IMR-90 (cell line): ENCODE data around the gene FAM72D. TPM values are rescaled to one million over a fixed set of nuclear protein-coding genes. Genes with fewer than 3 reads are reported as not detected.
"Not testable (repeated sequence)": the region's sequence is repeated elsewhere in the genome, so short reads cannot be mapped to it uniquely, and the experiment has no call there.

Experiments
- ATAC-seq: fragments of 200-7000 bp; cut with Tn5 transposase; 2 replicates; pipeline ENCODE4 v1.9.1; 2020; ENCODE audit warnings: low read depth, mild to moderate bottlenecking, moderate library complexity
- BruUV-seq: library from RNA; stranded (reverse); fragments of 400-500 nt; replicated peaks from 2 replicates; lab custom pipeline; 2021; lab: Mats Ljungman, UMichigan
- CTCF ChIA-PET: fragments of 300-600 bp; formaldehyde crosslinking; extraction: SDS; loops from one replicate; lab custom pipeline; 2021; ENCODE audit warnings: antibody characterized with exemption; lab: Yijun Ruan, JAX
- POLR2A ChIA-PET: fragments of 300-600 bp; sonication (Branson Sonifier 250); formaldehyde crosslinking; loops from one replicate; lab custom pipeline; 2022; ENCODE audit warnings: antibody characterized with exemption; ENCODE audit not compliant: unreplicated experiment; lab: Charles Lee
- DNase-seq: peaks from one replicate; pipeline ENCODE4 v3.0.0; 2013
- H2AFZ ChIP-seq: replicated peaks from 2 replicates; pipeline ENCODE3; 2013; ENCODE audit warnings: low read length, mild to moderate bottlenecking; ENCODE audit not compliant: poor library complexity
- H2AK5ac ChIP-seq: 2 replicates; pipeline ENCODE4 v1.6.1; 2013; ENCODE audit warnings: low read depth, low read length, inconsistent platforms
- H2AK9ac ChIP-seq: replicated peaks from 2 replicates; pipeline ENCODE3; 2013; ENCODE audit warnings: mild to moderate bottlenecking, low read depth, low read length, moderate library complexity; ENCODE audit not compliant: poor library complexity
- H2BK120ac ChIP-seq: 2 replicates; pipeline ENCODE4 v1.6.1; 2013; ENCODE audit warnings: low read depth, low read length, inconsistent platforms
- H2BK15ac ChIP-seq: 3 replicates; pipeline ENCODE4 v1.6.1; 2013; ENCODE audit warnings: low read depth, low read length, inconsistent platforms
- H2BK20ac ChIP-seq: 2 replicates; pipeline ENCODE4 v1.6.1; 2013; ENCODE audit warnings: low read depth, mild to moderate bottlenecking, inconsistent platforms, low read length, moderate library complexity
- H2BK5ac ChIP-seq: 2 replicates; pipeline ENCODE4 v1.6.1; 2013; ENCODE audit warnings: mild to moderate bottlenecking, low read depth, low read length, inconsistent platforms; ENCODE audit not compliant: poor library complexity, severe bottlenecking
- H3K14ac ChIP-seq: replicated peaks from 2 replicates; pipeline ENCODE4 v1.6.1; 2013; ENCODE audit warnings: low read depth, low read length, inconsistent platforms
- H3K18ac ChIP-seq: 2 replicates; pipeline ENCODE4 v1.6.1; 2013; ENCODE audit warnings: low read depth, low read length, control low read depth
- H3K23ac ChIP-seq: 2 replicates; pipeline ENCODE4 v1.6.1; 2013; ENCODE audit warnings: low read depth, low read length, inconsistent platforms
- H3K27ac ChIP-seq: 2 replicates; pipeline ENCODE4 v1.5.1; 2013; ENCODE audit warnings: mild to moderate bottlenecking, control low read depth, low read length; ENCODE audit not compliant: insufficient read depth
- H3K27me3 ChIP-seq: 2 replicates; pipeline ENCODE4 v1.6.1; 2013; ENCODE audit warnings: low read length; ENCODE audit not compliant: control insufficient read depth, insufficient read depth
- H3K36me3 ChIP-seq: 2 replicates; pipeline ENCODE4 v1.6.1; 2013; ENCODE audit warnings: low read length, mixed read lengths; ENCODE audit not compliant: control insufficient read depth, insufficient read depth
- H3K4ac ChIP-seq: 2 replicates; pipeline ENCODE4 v1.6.1; 2013; ENCODE audit warnings: low read depth, low read length, inconsistent platforms
- H3K4me1 ChIP-seq: 2 replicates; pipeline ENCODE4 v1.6.1; 2013; ENCODE audit warnings: low read length, mixed read lengths; ENCODE audit not compliant: control insufficient read depth, insufficient read depth
- H3K4me2 ChIP-seq: 2 replicates; pipeline ENCODE4 v1.6.1; 2013; ENCODE audit warnings: low read depth, mild to moderate bottlenecking, control low read depth, low read length, moderate library complexity
- H3K4me3 ChIP-seq: 2 replicates; pipeline ENCODE4 v1.5.1; 2013; ENCODE audit warnings: low read depth, mild to moderate bottlenecking, control low read depth, low read length, moderate library complexity; ENCODE audit not compliant: insufficient read depth
- H3K56ac ChIP-seq: 2 replicates; pipeline ENCODE4 v1.6.1; 2013; ENCODE audit warnings: low read length, inconsistent platforms; ENCODE audit not compliant: insufficient read depth; ENCODE audit errors: extremely low read depth
- H3K79me1 ChIP-seq, 2 experiments: 2 replicates each; pipeline ENCODE4 v1.6.1; 2013; ENCODE audit warnings: low read length in 2 of 2, inconsistent platforms in 1 of 2, low read depth in 1 of 2
- H3K9ac ChIP-seq: 2 replicates; pipeline ENCODE4 v1.6.1; 2013; ENCODE audit warnings: low read depth, low read length, control low read depth
- H3K9me1 ChIP-seq: 2 replicates; pipeline ENCODE4 v1.6.1; 2013; ENCODE audit warnings: low read length, inconsistent platforms; ENCODE audit not compliant: insufficient read depth
- H3K9me3 ChIP-seq: 2 replicates; pipeline ENCODE4 v1.6.1; 2013; ENCODE audit warnings: low read length; ENCODE audit not compliant: control insufficient read depth, insufficient read depth
- H4K20me1 ChIP-seq: 2 replicates; pipeline ENCODE4 v1.6.1; 2013; ENCODE audit warnings: low read length, inconsistent platforms; ENCODE audit not compliant: insufficient read depth
- H4K5ac ChIP-seq: 2 replicates; pipeline ENCODE4 v1.6.1; 2013; ENCODE audit warnings: mild to moderate bottlenecking, low read depth, low read length, control low read depth
- H4K8ac ChIP-seq, 2 experiments: 2 replicates each; pipeline ENCODE4 v1.6.1; 2013; ENCODE audit warnings: low read depth in 2 of 2, low read length in 2 of 2, control low read depth in 1 of 2, inconsistent platforms in 1 of 2
- H4K91ac ChIP-seq: 2 replicates; pipeline ENCODE4 v1.6.1; 2013; ENCODE audit warnings: low read depth, low read length, inconsistent platforms; ENCODE audit not compliant: insufficient read depth
- WGBS, 2 experiments: methylation state at CpG; one replicate each; pipeline versions ENCODE4 v1.1.5 to v1.1.7; 2013; ENCODE audit warnings: missing lambda C conversion rate in 2 of 2; ENCODE audit not compliant: insufficient read length in 1 of 2; ENCODE audit errors: extremely low coverage in 2 of 2; 5-methylcytosine and 5-hydroxymethylcytosine counted together
- dilution Hi-C: fragments of 300-500 bp; cut with HindIII; formaldehyde crosslinking; loops from one replicate; pipeline ENCODE4 v1.14.3; 2018; ENCODE audit warnings: low sequenced_read_pairs; ENCODE audit not compliant: unreplicated experiment
- in situ Hi-C: fragments of 300-500 bp; cut with MboI; formaldehyde crosslinking; loops from 3 replicates; pipeline ENCODE4 v1.14.3; 2019; ENCODE audit warnings: low sequenced_read_pairs, inconsistent platforms, mixed read lengths
- intact Hi-C: fragments of 100-400 bp; cut with micrococcal nuclease; formaldehyde crosslinking; loops from 2 replicates; pipeline ENCODE4 v1.10.0; 2022
- polyA plus RNA-seq, 3 experiments: library from polyadenylated mRNA; depleted of rRNA; stranded (reverse); fragments of >200 nt; gene quantifications; 2 replicates each; pipeline ENCODE4 v1.2.3, GENCODE V29; 2012; ENCODE audit warnings: low replicate concordance in 1 of 3
- total RNA-seq: library from RNA; depleted of rRNA; stranded (reverse); fragments of >200 nt; gene quantifications from 2 replicates; pipeline ENCODE4 v1.2.3, GENCODE V29; 2012; rRNA removed

FAM72D gene
- total and polyA plus RNA-seq, 2 of the 4 experiments (the other 2 are of a cell fraction), result 0.72 to 1.4 TPM

DNA sequence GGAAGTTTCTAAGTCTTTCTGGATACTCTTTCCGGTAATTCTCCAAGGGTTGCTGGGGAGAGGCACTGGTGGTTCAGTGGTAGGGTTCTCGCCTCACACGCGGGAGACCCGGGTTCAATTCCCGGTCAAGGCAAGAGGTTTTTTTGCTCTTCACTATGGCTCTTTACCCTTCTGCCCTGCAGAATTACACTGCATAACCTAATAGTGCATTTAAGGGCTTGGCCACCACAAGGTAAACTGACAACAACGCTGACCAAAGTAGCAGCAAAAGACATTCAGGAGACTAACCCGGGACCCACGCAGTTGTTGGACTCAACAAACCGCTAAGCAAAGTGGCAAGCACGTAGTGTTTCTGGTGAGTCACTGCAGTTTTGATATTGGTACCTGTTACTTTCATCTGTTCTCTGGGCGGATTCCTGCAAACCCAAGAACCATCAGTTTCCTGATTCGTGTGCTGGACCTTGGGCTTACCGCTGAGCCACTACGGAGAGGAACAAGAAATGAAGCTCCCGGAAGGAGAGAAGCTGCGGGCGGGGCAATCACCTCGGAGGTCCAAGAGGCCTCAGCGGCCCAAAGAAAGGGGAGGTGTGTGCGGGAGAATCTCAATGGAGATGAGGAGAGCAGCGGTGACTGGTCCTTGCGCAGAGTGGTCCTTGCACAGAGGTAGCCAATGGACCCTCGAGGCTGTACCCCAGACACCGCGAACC lies 65.4 kb downstream of the FAM72D start:
- ATAC-seq, result peak; percentile 91
- H3K9me3 ChIP-seq, H3K23ac ChIP-seq, H3K4me2 ChIP-seq, H3K79me1 ChIP-seq, DNase-seq, in situ Hi-C loops, H2AK5ac ChIP-seq, H3K14ac ChIP-seq, H3K9ac ChIP-seq, H2BK120ac ChIP-seq, H3K36me3 ChIP-seq, H4K5ac ChIP-seq, dilution Hi-C loops, H3K9me1 ChIP-seq, H3K4me3 ChIP-seq, H4K20me1 ChIP-seq, H4K91ac ChIP-seq, H4K8ac ChIP-seq, H3K56ac ChIP-seq, H3K18ac ChIP-seq, CTCF ChIA-PET, H2BK15ac ChIP-seq, POLR2A ChIA-PET, intact Hi-C loops, H2AFZ ChIP-seq, H2AK9ac ChIP-seq, H2BK5ac ChIP-seq, H3K4ac ChIP-seq, H2BK20ac ChIP-seq, H3K27ac ChIP-seq, H3K4me1 ChIP-seq, H3K27me3 ChIP-seq: not testable (repeated sequence)
- BruUV-seq, result TSS peak; percentile 96
- WGBS, 2 experiments, result no CpG with 5 or more reads among the region's 26 CpGs

Other genes starting within 250 kb of the FAM72D start
- gene SRGAP2B, start 646 bp upstream of the FAM72D start, total RNA-seq, result 50.7 and 69.2 TPM in 2 replicates
- gene SRGAP2B, start 646 bp upstream of the FAM72D start, polyA plus RNA-seq (2012; rRNA removed), result 14.3 and 15.9 TPM in 2 replicates
- not detected in 2 replicates for gene PPIAL4D, start 146.2 kb downstream of the FAM72D start, total RNA-seq
- not detected in 2 replicates for gene PPIAL4D, start 146.2 kb downstream of the FAM72D start, polyA plus RNA-seq (2012; rRNA removed)